IMR-90 (cell line): ENCODE data around the gene SLC22A2.
"Not testable (repeated sequence)": the region's sequence is repeated elsewhere in the genome, so short reads cannot be mapped to it uniquely, and the experiment has no call there.

Experiments
- CHD1 ChIP-seq: IDR thresholded peaks from 2 replicates; pipeline ENCODE4 v1.6.1; 2012; ENCODE audit warnings: low read depth, low read length, improper control_type of control experiment
- FOS ChIP-seq: fragments of 150-350 bp; IDR thresholded peaks from 2 replicates; pipeline ENCODE4 v1.6.1; 2016; ENCODE audit warnings: low read depth, low read length
- MAZ ChIP-seq: IDR thresholded peaks from 2 replicates; pipeline ENCODE4 v1.6.1; 2012; ENCODE audit warnings: low read depth, mild to moderate bottlenecking, low read length, improper control_type of control experiment, moderate library complexity, borderline replicate concordance
- POLR2A ChIP-seq: IDR thresholded peaks from 2 replicates; pipeline ENCODE4 v1.6.1; 2012; ENCODE audit warnings: mild to moderate bottlenecking, low read depth, low read length
- RAD21 ChIP-seq: IDR thresholded peaks from 2 replicates; pipeline ENCODE4 v1.6.1; 2012; ENCODE audit warnings: low read length, improper control_type of control experiment
- SMC3 ChIP-seq: fragments of 150-350 bp; IDR thresholded peaks from 2 replicates; pipeline ENCODE4 v1.6.1; 2016; ENCODE audit warnings: low read depth, mild to moderate bottlenecking, antibody characterized with exemption, low read length, moderate library complexity
- TF ChIP-seq, protein P1 (sequence below): conservative IDR thresholded peaks from 2 replicates; pipeline ENCODE4 v1.5.1; 2012; ENCODE audit warnings: mild to moderate bottlenecking, low read depth, low read length, improper control_type of control experiment
- TF ChIP-seq, protein P2 (sequence below): fragments of 150-350 bp; IDR thresholded peaks from 2 replicates; pipeline ENCODE4 v1.6.1; 2017; ENCODE audit warnings: mild to moderate bottlenecking, antibody characterized with exemption, low read length, low read depth

DNA sequence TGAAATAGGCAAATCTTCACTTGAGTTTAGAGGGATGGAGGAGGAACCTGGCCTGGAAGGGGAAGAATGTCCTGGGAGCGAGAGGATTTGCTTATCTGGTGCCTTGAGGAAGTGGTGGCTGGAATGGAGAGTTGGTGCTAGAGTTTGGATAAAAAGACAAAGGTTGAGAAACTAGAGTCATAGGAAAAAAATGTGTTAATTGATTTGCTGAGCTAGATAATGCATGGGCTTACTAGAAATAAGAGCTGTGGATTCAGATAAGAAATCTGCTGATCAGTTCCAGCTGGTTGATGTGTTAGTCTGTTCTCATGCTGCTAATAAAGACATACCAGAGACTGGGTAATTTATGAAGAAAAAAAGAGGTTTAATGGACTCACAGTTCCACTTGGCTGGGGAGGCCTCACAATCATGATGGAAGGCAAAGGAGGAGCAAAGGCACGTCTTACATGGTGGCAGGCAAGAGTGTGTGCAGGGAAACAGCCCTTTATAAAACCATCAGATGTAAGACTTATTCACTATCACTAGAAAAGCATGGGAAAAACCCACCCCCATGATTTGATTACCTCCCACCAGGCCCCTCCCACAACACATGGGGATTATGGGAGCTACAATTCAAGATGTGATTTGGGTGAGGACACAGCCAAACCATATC, 43.9 kb upstream of the SLC22A2 start:
- TF ChIP-seq POLR2A, RAD21, MAZ, FOS, SMC3, CHD1: not testable (repeated sequence)
- TF ChIP-seq, protein P1, sequence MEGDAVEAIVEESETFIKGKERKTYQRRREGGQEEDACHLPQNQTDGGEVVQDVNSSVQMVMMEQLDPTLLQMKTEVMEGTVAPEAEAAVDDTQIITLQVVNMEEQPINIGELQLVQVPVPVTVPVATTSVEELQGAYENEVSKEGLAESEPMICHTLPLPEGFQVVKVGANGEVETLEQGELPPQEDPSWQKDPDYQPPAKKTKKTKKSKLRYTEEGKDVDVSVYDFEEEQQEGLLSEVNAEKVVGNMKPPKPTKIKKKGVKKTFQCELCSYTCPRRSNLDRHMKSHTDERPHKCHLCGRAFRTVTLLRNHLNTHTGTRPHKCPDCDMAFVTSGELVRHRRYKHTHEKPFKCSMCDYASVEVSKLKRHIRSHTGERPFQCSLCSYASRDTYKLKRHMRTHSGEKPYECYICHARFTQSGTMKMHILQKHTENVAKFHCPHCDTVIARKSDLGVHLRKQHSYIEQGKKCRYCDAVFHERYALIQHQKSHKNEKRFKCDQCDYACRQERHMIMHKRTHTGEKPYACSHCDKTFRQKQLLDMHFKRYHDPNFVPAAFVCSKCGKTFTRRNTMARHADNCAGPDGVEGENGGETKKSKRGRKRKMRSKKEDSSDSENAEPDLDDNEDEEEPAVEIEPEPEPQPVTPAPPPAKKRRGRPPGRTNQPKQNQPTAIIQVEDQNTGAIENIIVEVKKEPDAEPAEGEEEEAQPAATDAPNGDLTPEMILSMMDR = not testable (repeated sequence)
- TF ChIP-seq, protein P2, sequence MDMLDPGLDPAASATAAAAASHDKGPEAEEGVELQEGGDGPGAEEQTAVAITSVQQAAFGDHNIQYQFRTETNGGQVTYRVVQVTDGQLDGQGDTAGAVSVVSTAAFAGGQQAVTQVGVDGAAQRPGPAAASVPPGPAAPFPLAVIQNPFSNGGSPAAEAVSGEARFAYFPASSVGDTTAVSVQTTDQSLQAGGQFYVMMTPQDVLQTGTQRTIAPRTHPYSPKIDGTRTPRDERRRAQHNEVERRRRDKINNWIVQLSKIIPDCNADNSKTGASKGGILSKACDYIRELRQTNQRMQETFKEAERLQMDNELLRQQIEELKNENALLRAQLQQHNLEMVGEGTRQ = not testable (repeated sequence)
